ENCODE results near the gene MAP2K7.

The MAP2K7 gene

DNA sequence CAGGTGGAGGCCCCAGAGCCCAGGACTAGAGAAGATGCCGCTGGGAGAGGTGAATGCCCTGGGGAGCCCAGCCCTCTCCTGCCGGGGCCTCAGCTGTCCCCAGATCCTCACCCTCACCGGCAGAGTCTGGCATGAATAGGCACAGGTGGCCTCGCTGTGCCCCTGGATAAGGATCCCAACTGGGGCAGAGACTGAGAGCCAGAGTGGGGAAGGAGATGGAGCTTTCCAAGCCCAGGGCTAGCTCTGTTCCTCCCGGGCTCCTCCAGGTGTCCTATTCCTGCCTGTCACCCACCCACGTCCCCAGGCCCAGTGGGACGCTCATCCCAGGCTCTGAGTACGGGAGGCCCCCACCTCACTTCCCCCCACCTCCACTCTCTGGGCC, 46.0 kb upstream of the MAP2K7 start:
- no peak overlapping the region for H3K4me3 ChIP-seq (ENCODE audit: low read depth, low read length)
- no peak overlapping the region for H3K27ac ChIP-seq (ENCODE audit: extremely low read depth, low read depth, low read length)
- H3K4me1 ChIP-seq (ENCODE audit: control insufficient read depth, insufficient read depth, low read length): no peaks in the 10 kb centered on the region; the same call in 1 of the 2 replicates
- ChIA-PET CTCF (interaction anchor here (0.6 to 2.8 kb wide), 3 partner anchors 11 to 345 kb away, joined by 3 to 21 read pairs (median 3); no protein-coding TSS in a partner anchor), POLR2A (interaction anchor here (1.3 to 1.5 kb wide), 3 partner anchors 12 to 45 kb away, joined by 3 to 4 read pairs (median 3); partner anchors contain the start of gene LRRC8E)
- H3K9me3 ChIP-seq (ENCODE audit: control insufficient read depth, insufficient read depth, low read depth, low read length): no peaks in the 10 kb centered on the region
- peaks cover 0 to 13% of the 10 kb centered on the region in 2 experiments; a peak in 1 of 3 replicates for H3K36me3 ChIP-seq (ENCODE audit: control insufficient read depth in 2 of 2, insufficient read depth in 1 of 2, low read length in 2 of 2)
- TF ChIP-seq ZNF133 (tag by site-specific recombination; IDR thresholded peaks at IDR 0.05) (no peak), ZNF302 (tag by site-specific recombination; IDR thresholded peaks at IDR 0.05; ENCODE audit: low read depth) (no peak), ZNF114 (tag by site-specific recombination; IDR thresholded peaks at IDR 0.05) (no peak), ZNF248 (tag by site-specific recombination; IDR thresholded peaks at IDR 0.05) (no peak), ZNF416 (tag by site-specific recombination; IDR thresholded peaks at IDR 0.05) (no peak)
- TF ChIP-seq, protein P1, sequence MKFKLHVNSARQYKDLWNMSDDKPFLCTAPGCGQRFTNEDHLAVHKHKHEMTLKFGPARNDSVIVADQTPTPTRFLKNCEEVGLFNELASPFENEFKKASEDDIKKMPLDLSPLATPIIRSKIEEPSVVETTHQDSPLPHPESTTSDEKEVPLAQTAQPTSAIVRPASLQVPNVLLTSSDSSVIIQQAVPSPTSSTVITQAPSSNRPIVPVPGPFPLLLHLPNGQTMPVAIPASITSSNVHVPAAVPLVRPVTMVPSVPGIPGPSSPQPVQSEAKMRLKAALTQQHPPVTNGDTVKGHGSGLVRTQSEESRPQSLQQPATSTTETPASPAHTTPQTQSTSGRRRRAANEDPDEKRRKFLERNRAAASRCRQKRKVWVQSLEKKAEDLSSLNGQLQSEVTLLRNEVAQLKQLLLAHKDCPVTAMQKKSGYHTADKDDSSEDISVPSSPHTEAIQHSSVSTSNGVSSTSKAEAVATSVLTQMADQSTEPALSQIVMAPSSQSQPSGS (tag by site-specific recombination; IDR thresholded peaks at IDR 0.05; ENCODE audit: low read depth): no peak
- TF ChIP-seq, protein P2, sequence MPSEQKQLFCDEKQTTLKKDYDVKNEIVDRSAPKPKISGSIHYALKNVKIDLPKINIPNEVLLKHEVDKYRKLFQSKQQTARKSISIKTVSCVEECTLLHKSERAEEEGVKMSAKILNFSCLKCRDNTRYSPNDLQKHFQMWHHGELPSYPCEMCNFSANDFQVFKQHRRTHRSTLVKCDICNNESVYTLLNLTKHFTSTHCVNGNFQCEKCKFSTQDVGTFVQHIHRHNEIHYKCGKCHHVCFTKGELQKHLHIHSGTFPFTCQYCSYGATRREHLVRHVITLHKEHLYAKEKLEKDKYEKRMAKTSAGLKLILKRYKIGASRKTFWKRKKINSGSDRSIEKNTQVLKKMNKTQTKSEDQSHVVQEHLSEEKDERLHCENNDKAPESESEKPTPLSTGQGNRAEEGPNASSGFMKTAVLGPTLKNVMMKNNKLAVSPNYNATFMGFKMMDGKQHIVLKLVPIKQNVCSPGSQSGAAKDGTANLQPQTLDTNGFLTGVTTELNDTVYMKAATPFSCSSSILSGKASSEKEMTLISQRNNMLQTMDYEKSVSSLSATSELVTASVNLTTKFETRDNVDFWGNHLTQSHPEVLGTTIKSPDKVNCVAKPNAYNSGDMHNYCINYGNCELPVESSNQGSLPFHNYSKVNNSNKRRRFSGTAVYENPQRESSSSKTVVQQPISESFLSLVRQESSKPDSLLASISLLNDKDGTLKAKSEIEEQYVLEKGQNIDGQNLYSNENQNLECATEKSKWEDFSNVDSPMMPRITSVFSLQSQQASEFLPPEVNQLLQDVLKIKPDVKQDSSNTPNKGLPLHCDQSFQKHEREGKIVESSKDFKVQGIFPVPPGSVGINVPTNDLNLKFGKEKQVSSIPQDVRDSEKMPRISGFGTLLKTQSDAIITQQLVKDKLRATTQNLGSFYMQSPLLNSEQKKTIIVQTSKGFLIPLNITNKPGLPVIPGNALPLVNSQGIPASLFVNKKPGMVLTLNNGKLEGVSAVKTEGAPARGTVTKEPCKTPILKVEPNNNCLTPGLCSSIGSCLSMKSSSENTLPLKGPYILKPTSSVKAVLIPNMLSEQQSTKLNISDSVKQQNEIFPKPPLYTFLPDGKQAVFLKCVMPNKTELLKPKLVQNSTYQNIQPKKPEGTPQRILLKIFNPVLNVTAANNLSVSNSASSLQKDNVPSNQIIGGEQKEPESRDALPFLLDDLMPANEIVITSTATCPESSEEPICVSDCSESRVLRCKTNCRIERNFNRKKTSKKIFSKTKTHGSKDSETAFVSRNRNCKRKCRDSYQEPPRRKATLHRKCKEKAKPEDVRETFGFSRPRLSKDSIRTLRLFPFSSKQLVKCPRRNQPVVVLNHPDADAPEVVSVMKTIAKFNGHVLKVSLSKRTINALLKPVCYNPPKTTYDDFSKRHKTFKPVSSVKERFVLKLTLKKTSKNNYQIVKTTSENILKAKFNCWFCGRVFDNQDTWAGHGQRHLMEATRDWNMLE (tag by site-specific recombination; conservative IDR thresholded peaks at IDR 0.05; ENCODE audit: low read depth): no peak
- TF ChIP-seq, protein P3, sequence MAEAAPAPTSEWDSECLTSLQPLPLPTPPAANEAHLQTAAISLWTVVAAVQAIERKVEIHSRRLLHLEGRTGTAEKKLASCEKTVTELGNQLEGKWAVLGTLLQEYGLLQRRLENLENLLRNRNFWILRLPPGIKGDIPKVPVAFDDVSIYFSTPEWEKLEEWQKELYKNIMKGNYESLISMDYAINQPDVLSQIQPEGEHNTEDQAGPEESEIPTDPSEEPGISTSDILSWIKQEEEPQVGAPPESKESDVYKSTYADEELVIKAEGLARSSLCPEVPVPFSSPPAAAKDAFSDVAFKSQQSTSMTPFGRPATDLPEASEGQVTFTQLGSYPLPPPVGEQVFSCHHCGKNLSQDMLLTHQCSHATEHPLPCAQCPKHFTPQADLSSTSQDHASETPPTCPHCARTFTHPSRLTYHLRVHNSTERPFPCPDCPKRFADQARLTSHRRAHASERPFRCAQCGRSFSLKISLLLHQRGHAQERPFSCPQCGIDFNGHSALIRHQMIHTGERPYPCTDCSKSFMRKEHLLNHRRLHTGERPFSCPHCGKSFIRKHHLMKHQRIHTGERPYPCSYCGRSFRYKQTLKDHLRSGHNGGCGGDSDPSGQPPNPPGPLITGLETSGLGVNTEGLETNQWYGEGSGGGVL (tag by site-specific recombination; IDR thresholded peaks at IDR 0.05): no peak

DNA sequence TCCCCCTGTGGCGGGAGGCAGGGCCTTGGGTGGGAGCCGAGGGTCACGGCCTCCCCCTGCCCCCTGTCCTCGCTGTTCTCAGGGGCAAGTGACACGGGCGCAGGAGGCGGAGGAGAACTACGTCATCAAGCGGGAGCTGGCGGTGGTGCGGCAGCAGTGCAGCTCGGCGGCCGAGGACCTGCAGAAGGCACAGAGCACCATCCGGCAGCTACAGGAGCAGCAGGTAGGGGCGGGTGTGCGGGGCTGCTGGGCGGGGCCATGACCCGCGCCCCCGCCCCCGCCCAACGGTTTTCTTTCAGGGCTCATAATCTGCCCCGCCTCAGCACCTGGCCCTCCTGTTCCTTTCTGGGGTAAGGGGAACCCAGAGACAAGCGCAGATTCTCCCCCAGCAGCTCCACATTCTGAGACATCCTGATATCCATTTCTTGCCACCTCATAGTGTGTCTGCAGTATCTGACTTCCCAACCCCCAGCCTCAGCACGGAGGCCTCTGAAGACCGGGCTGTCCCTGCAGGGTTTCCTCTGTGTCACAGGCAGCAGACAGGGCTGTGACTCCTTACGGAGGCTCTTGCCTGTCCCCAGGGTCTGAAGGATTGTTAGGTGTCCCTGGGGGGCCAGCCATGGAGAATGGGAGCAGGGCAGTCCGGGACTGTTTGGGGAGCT, 45.4 kb upstream of the MAP2K7 start:
- no peaks in the 10 kb centered on the region for H3K4me1 ChIP-seq (ENCODE audit: control insufficient read depth, insufficient read depth, low read length)
- ChIA-PET POLR2A (interaction anchor here (1.3 to 1.5 kb wide), 3 partner anchors 11 to 45 kb away, joined by 3 to 4 read pairs (median 3); partner anchors contain the start of gene LRRC8E), CTCF (interaction anchor here (0.7 to 2.8 kb wide), 3 partner anchors 11 to 177 kb away, joined by 3 to 21 read pairs (median 4); no protein-coding TSS in a partner anchor)
- H3K27ac ChIP-seq (ENCODE audit: extremely low read depth, low read depth, low read length): no peak overlapping the region
- H3K4me3 ChIP-seq (ENCODE audit: low read depth, low read length): no peak overlapping the region
- H3K9me3 ChIP-seq (ENCODE audit: control insufficient read depth, insufficient read depth, low read depth, low read length): no peaks in the 10 kb centered on the region
- H3K36me3 ChIP-seq (ENCODE audit: control insufficient read depth in 2 of 2, insufficient read depth in 1 of 2, low read length in 2 of 2): peaks cover 0 to 13% of the 10 kb centered on the region in 2 experiments; a peak in 1 of 3 replicates
- TF ChIP-seq EGR2 (tag by site-specific recombination; IDR thresholded peaks at IDR 0.05; ENCODE audit: low read depth): peak; percentile 30; the same call in 1 of the 2 replicates
- no peak for TF ChIP-seq ZBTB20 (tag by site-specific recombination; IDR thresholded peaks at IDR 0.05)
- TF ChIP-seq, protein P4, sequence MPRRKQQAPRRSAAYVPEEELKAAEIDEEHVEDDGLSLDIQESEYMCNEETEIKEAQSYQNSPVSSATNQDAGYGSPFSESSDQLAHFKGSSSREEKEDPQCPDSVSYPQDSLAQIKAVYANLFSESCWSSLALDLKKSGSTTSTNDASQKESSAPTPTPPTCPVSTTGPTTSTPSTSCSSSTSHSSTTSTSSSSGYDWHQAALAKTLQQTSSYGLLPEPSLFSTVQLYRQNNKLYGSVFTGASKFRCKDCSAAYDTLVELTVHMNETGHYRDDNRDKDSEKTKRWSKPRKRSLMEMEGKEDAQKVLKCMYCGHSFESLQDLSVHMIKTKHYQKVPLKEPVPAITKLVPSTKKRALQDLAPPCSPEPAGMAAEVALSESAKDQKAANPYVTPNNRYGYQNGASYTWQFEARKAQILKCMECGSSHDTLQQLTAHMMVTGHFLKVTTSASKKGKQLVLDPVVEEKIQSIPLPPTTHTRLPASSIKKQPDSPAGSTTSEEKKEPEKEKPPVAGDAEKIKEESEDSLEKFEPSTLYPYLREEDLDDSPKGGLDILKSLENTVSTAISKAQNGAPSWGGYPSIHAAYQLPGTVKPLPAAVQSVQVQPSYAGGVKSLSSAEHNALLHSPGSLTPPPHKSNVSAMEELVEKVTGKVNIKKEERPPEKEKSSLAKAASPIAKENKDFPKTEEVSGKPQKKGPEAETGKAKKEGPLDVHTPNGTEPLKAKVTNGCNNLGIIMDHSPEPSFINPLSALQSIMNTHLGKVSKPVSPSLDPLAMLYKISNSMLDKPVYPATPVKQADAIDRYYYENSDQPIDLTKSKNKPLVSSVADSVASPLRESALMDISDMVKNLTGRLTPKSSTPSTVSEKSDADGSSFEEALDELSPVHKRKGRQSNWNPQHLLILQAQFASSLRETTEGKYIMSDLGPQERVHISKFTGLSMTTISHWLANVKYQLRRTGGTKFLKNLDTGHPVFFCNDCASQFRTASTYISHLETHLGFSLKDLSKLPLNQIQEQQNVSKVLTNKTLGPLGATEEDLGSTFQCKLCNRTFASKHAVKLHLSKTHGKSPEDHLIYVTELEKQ (tag by site-specific recombination; IDR thresholded peaks at IDR 0.05; ENCODE audit: borderline replicate concordance): no peak
- peak; percentile 56; the same call in 1 of the 2 replicates for TF ChIP-seq KLF8 (tag by site-specific recombination; IDR thresholded peaks at IDR 0.05)
- TF ChIP-seq ZNF501 (tag by site-specific recombination; IDR thresholded peaks at IDR 0.05): no peak
- TF ChIP-seq ZNF423 (tag by site-specific recombination; IDR thresholded peaks at IDR 0.05): no peak
- TF ChIP-seq ZNF274 (IDR thresholded peaks at IDR 0.05; ENCODE audit: low read length): no peak
- TF ChIP-seq ZNF274 (tag by site-specific recombination; IDR thresholded peaks at IDR 0.05; ENCODE audit: borderline replicate concordance): no peak
- no peak for TF ChIP-seq ZNF660 (tag by site-specific recombination; IDR thresholded peaks at IDR 0.05)
- no peak for TF ChIP-seq ZBTB8A (tag by site-specific recombination; IDR thresholded peaks at IDR 0.05)
- TF ChIP-seq, protein P5, sequence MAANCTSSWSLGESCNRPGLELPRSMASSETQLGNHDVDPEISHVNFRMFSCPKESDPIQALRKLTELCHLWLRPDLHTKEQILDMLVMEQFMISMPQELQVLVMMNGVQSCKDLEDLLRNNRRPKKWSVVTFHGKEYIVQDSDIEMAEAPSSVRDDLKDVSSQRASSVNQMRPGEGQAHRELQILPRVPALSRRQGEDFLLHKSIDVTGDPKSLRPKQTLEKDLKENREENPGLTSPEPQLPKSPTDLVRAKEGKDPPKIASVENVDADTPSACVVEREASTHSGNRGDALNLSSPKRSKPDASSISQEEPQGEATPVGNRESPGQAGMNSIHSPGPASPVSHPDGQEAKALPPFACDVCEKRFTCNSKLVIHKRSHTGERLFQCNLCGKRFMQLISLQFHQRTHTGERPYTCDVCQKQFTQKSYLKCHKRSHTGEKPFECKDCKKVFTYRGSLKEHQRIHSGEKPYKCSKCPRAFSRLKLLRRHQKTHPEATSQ (tag by site-specific recombination; IDR thresholded peaks at IDR 0.05): no peak
- TF ChIP-seq ZNF416 (tag by site-specific recombination; IDR thresholded peaks at IDR 0.05): no peak
- no peak for TF ChIP-seq ZNF654 (tag by site-specific recombination; IDR thresholded peaks at IDR 0.05; ENCODE audit: low read depth)

Measured in HEK293 (cell line).